Non-pigmented ciliary epithelial cell (primary cell): ENCODE measurements around the gene OTOR.

Source experiments
- DNase-seq: peaks from one replicate; pipeline ENCODE4 v3.0.0-alpha.2; 2010; ENCODE audit warnings: low read depth

OTOR gene

GRCh38 chr20:16749573-16749972, 1.4 kb downstream of the OTOR start:
- no peak for DNase-seq

GRCh38 chr20:16752082-16752481, 3.9 kb downstream of the OTOR start:
- DNase-seq, result no peak

GRCh38 chr20:16752901-16753300, 4.7 kb downstream of the OTOR start:
- DNase-seq, result no peak

GRCh38 chr20:16758454-16759180, 10.5 kb downstream of the OTOR start:
- no peak for DNase-seq

GRCh38 chr20:16759181-16759563, 11.0 kb downstream of the OTOR start:
- DNase-seq, result no peak

GRCh38 chr20:16760431-16761304, 12.5 kb downstream of the OTOR start:
- DNase-seq, result no peak

GRCh38 chr20:16761305-16761829, 13.2 kb downstream of the OTOR start:
- DNase-seq, result peak; percentile 27

- DNase-seq, result no peak
Measured at GRCh38 chr20:16764560-16764959, 16.4 kb downstream of the OTOR start.

GRCh38 chr20:16771213-16771612, 23.1 kb downstream of the OTOR start:
- no peak for DNase-seq

GRCh38 chr20:16775961-16776360, 27.8 kb downstream of the OTOR start:
- no peak for DNase-seq

- no peak for DNase-seq
Measured at GRCh38 chr20:16777126-16777525, 29.0 kb downstream of the OTOR start.

- DNase-seq, result no peak
Measured at GRCh38 chr20:16778159-16778558, 30.0 kb downstream of the OTOR start.

- DNase-seq, result no peak
Measured at GRCh38 chr20:16781496-16781895, 33.3 kb downstream of the OTOR start.

GRCh38 chr20:16785226-16785625, 37.1 kb downstream of the OTOR start:
- no peak for DNase-seq
